ENCODE measurements around the gene NPSR1. TPM values are rescaled to one million over a fixed set of nuclear protein-coding genes. Genes with fewer than 3 reads are reported as not detected.

NPSR1 gene
- total RNA-seq, 1 donor from 2014 or later = not detected

- no peak for TF ChIP-seq CTCF (conservative IDR thresholded peaks at IDR 0.05)
- Mint-ChIP-seq H3K27ac (peak overlapping the region; percentile 8), H3K27me3 (no peaks in the 10 kb centered on the region), H3K9me3 (peaks cover 9% of the 10 kb centered on the region), H3K36me3 (no peaks in the 10 kb centered on the region), H3K4me3 (no peak overlapping the region), H3K4me1 (ENCODE audit: unreplicated experiment) (peaks cover 10% of the 10 kb centered on the region)
- DNase-seq (ENCODE audit: extremely low spot score, unreplicated experiment) = no peak
Observed at GRCh38 chr7:34652809-34653208, 5.2 kb upstream of the NPSR1 start.

- TF ChIP-seq CTCF (conservative IDR thresholded peaks at IDR 0.05) = no peak
- H3K27me3 Mint-ChIP-seq = no peaks in the 10 kb centered on the region
- H3K4me1 Mint-ChIP-seq (ENCODE audit: unreplicated experiment) = peaks cover 10% of the 10 kb centered on the region
- DNase-seq (ENCODE audit: extremely low spot score, unreplicated experiment) = no peak
- H3K27ac Mint-ChIP-seq = no peak overlapping the region
- H3K9me3 Mint-ChIP-seq = peaks cover 9% of the 10 kb centered on the region
- no peak overlapping the region for H3K4me3 Mint-ChIP-seq
- H3K36me3 Mint-ChIP-seq = no peaks in the 10 kb centered on the region
Observed at GRCh38 chr7:34653787-34654186, 4.2 kb upstream of the NPSR1 start.

GRCh38 chr7:34655384-34655783, 2.6 kb upstream of the NPSR1 start:
- Mint-ChIP-seq H3K4me1 (ENCODE audit: unreplicated experiment) (peaks cover 14% of the 10 kb centered on the region), H3K9me3 (peaks cover 9% of the 10 kb centered on the region)

GRCh38 chr7:34656041-34656440, 2.0 kb upstream of the NPSR1 start:
- H3K9me3 Mint-ChIP-seq = peaks cover 9% of the 10 kb centered on the region
- H3K4me3 Mint-ChIP-seq = no peak overlapping the region
- TF ChIP-seq CTCF (conservative IDR thresholded peaks at IDR 0.05) = no peak
- H3K27ac Mint-ChIP-seq = no peak overlapping the region
- H3K4me1 Mint-ChIP-seq (ENCODE audit: unreplicated experiment) = peaks cover 19% of the 10 kb centered on the region
- DNase-seq (ENCODE audit: extremely low spot score, unreplicated experiment) = no peak
- peaks cover 5% of the 10 kb centered on the region for H3K27me3 Mint-ChIP-seq
- no peaks in the 10 kb centered on the region for H3K36me3 Mint-ChIP-seq

More at GRCh38 chr7:34655384-34655783, 2.6 kb upstream of the NPSR1 start:
- Mint-ChIP-seq H3K36me3 (no peaks in the 10 kb centered on the region), H3K27ac (peak overlapping the region; percentile 70), H3K4me3 (no peak overlapping the region), H3K27me3 (no peaks in the 10 kb centered on the region)
- DNase-seq (ENCODE audit: extremely low spot score, unreplicated experiment) = no peak
- TF ChIP-seq CTCF (conservative IDR thresholded peaks at IDR 0.05) = no peak

GRCh38 chr7:34659472-34660075, 1.6 kb downstream of the NPSR1 start:
- Mint-ChIP-seq H3K9me3 (peaks cover 5% of the 10 kb centered on the region), H3K27me3 (peaks cover 12% of the 10 kb centered on the region), H3K4me1 (ENCODE audit: unreplicated experiment) (peaks cover 12% of the 10 kb centered on the region), H3K27ac (no peak overlapping the region), H3K36me3 (no peaks in the 10 kb centered on the region), H3K4me3 (no peak overlapping the region)
- DNase-seq (ENCODE audit: extremely low spot score, unreplicated experiment) = no peak
- no peak for TF ChIP-seq CTCF (conservative IDR thresholded peaks at IDR 0.05)
